Gastroesophageal sphincter (tissue), 4 donors: Measurements from ENCODE around the gene PDSS1. TPM values are rescaled to one million over a fixed set of nuclear protein-coding genes. Genes with fewer than 3 reads are reported as not detected.

Experiments used
- ATAC-seq: fragments of 150-250 bp; one replicate; pipeline ENCODE4 v1.9.1; 2016; ENCODE audit warnings: mild to moderate bottlenecking, moderate library complexity
- H3K27ac ChIP-seq, 4 donors: fragments of 200-600 bp; sonication (generic) in 3 of 4; 1 replicate in 3 of 4; 2 replicates in 1 of 4; pipeline ENCODE4 v1.5.1; 2016 to 2019
- H3K27me3 ChIP-seq: fragments of 200-600 bp; sonication (generic); one replicate; pipeline ENCODE4 v1.5.1; 2019
- H3K36me3 ChIP-seq, 2 donors: fragments of 200-600 bp; sonication (generic); one replicate each; pipeline ENCODE4 v1.5.1; 2019; ENCODE audit warnings: control low read depth in 1 of 2
- H3K4me1 ChIP-seq, 3 donors: fragments of 200-600 bp; sonication (generic); 1 replicate in 2 of 3; 2 replicates in 1 of 3; pipeline ENCODE4 v1.5.1; 2016 to 2019; ENCODE audit warnings: control low read depth in 2 of 3
- H3K4me3 ChIP-seq, 2 donors: fragments of 200-600 bp; sonication (generic); one replicate each; pipeline ENCODE4 v1.5.1; 2019; ENCODE audit warnings: mild to moderate bottlenecking in 1 of 2, moderate library complexity in 1 of 2
- H3K9me3 ChIP-seq, 3 donors: fragments of 200-600 bp; sonication (generic); one replicate each; pipeline ENCODE4 v1.5.1; 2017 to 2019; ENCODE audit warnings: control low read depth in 2 of 3
- EP300 ChIP-seq: sonication (generic); formaldehyde crosslinking; IDR thresholded peaks from one replicate; pipeline ENCODE4 v1.6.1; 2017; ENCODE audit warnings: antibody characterized with exemption, mild to moderate bottlenecking
- POLR2A ChIP-seq, 2 donors: fragments of 450-650 bp; IDR thresholded peaks; one replicate each; pipeline ENCODE4 v1.6.1; 2017; ENCODE audit warnings: antibody characterized with exemption in 2 of 2, mild to moderate bottlenecking in 2 of 2, moderate library complexity in 1 of 2
- POLR2AphosphoS5 ChIP-seq: sonication (generic); formaldehyde crosslinking; IDR thresholded peaks from one replicate; pipeline ENCODE4 v1.6.1; 2017; ENCODE audit warnings: antibody characterized with exemption
- WGBS, 2 donors: methylation state at CpG; one replicate each; pipeline ENCODE4 v1.1.5; 2018; ENCODE audit warnings: low coverage in 1 of 2; 5-methylcytosine and 5-hydroxymethylcytosine counted together
- total RNA-seq, 4 donors: library from RNA; depleted of rRNA; stranded (reverse); fragments of >200 nt; gene quantifications; one replicate each; pipeline ENCODE4 v1.1.0, GENCODE V29; 2016
- TF ChIP-seq, protein P1 (sequence below), 4 experiments: fragments of 200-600 bp in 2 of 4; fragments of 450-650 bp in 2 of 4; sonication (generic) in 1 of 4; IDR thresholded peaks; one replicate each; pipeline ENCODE4 v1.5.1; 2017 to 2019; ENCODE audit warnings: antibody characterized with exemption in 4 of 4, mild to moderate bottlenecking in 2 of 4, moderate library complexity in 2 of 4

PDSS1 gene
- total RNA-seq, 4 donors from 2014 or later, result 3.0 to 5.8 (median 4.0) TPM

DNA sequence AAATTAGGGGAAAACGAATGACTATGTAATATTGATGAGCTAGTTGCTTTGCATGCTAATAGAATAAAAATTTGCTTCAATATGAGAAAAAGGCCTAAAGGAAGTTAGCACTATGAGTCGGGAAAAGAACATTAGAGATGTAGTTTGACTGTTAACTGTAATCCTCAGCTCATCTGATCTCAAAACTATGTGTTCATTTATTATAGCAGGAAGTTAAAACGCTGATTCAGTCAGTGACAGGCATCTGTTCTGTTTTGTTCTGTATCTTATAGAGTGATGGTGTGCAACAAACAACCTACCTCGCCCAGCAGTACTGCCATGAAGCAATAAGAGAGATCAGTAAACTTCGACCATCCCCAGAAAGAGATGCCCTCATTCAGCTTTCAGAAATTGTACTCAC is 48.6 kb downstream of the PDSS1 start:
- Histone ChIP-seq H3K4me1 (no peaks in the 10 kb centered on the region), H3K27ac (no peak overlapping the region), H3K4me3 (no peak overlapping the region), H3K36me3 (peaks cover 0 to 95% of the 10 kb centered on the region in 2 donors), H3K27me3 (no peaks in the 10 kb centered on the region), H3K9me3 (no peaks in the 10 kb centered on the region)
- TF ChIP-seq, protein P1, sequence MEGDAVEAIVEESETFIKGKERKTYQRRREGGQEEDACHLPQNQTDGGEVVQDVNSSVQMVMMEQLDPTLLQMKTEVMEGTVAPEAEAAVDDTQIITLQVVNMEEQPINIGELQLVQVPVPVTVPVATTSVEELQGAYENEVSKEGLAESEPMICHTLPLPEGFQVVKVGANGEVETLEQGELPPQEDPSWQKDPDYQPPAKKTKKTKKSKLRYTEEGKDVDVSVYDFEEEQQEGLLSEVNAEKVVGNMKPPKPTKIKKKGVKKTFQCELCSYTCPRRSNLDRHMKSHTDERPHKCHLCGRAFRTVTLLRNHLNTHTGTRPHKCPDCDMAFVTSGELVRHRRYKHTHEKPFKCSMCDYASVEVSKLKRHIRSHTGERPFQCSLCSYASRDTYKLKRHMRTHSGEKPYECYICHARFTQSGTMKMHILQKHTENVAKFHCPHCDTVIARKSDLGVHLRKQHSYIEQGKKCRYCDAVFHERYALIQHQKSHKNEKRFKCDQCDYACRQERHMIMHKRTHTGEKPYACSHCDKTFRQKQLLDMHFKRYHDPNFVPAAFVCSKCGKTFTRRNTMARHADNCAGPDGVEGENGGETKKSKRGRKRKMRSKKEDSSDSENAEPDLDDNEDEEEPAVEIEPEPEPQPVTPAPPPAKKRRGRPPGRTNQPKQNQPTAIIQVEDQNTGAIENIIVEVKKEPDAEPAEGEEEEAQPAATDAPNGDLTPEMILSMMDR (IDR thresholded peaks at IDR 0.05), result no peak
- TF ChIP-seq POLR2AphosphoS5 (no peak), EP300 (no peak), POLR2A (IDR thresholded peaks at IDR 0.05) (no peak)
- ATAC-seq, result no peak
- WGBS, 2 donors, result 75 to 78% methylated on average over 5 of the region's 5 CpGs

DNA sequence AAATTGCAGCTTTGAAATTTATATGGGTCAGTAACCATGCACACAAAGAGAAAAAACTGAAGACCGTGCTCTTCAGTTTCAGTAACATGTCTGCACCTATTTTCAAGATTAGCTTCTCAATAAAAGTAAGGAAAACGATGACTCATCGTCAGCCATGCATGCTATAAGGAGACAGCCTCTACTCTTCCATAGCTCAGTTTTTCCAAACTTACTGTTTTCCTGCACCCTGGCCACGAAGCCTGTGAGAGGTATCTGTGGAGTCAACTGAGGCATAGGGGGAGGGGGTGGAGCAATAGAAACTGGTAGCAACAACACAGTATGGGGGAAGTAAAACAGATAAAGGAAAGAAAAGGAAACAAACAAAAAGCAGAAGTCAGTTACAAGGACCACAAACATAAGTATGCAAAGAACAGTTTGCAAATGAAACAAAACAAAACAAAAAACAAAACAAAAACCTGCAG is 58.0 kb downstream of the PDSS1 start:
- Histone ChIP-seq H3K36me3 (peaks cover 0 to 45% of the 10 kb centered on the region in 2 donors), H3K9me3 (no peaks in the 10 kb centered on the region), H3K4me1 (no peaks in the 10 kb centered on the region), H3K4me3 (no peak overlapping the region), H3K27ac (no peak overlapping the region), H3K27me3 (no peaks in the 10 kb centered on the region)
- 74 to 77% methylated on average over 3 to 4 of the region's 4 CpGs for WGBS, 2 donors
- ATAC-seq, result no peak
- TF ChIP-seq, protein P1 (IDR thresholded peaks at IDR 0.05), result no peak
- TF ChIP-seq POLR2A (IDR thresholded peaks at IDR 0.05) (no peak), POLR2AphosphoS5 (no peak), EP300 (no peak)

DNA sequence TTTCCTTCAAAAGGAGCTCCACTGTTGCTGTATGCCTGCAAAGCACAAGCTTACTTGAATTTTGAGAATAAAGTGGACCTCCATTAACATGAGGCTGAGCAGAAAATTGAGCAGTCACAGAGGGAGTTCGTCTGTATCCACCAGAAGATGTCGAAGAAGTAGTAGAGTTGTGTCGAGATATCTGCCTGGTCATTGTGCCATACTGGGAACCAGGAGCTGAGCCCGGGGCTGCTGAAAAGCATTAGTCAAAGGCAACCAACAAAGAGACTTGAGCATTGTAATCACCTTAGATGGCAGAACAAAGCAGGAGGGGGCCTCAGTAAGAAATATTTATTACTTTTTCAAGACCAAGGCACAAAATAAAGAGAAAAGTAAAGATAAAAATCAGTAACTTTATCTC is 61.5 kb downstream of the PDSS1 start:
- Histone ChIP-seq H3K4me3 (no peak overlapping the region), H3K36me3 (peaks cover 0 to 40% of the 10 kb centered on the region in 2 donors), H3K27ac (no peak overlapping the region), H3K9me3 (no peaks in the 10 kb centered on the region), H3K4me1 (no peaks in the 10 kb centered on the region), H3K27me3 (no peaks in the 10 kb centered on the region)
- WGBS, 2 donors, result 80 to 83% methylated on average over 1 to 4 of the region's 4 CpGs
- no peak for TF ChIP-seq POLR2AphosphoS5
- TF ChIP-seq POLR2A (IDR thresholded peaks at IDR 0.05), result no peak
- TF ChIP-seq, protein P1 (IDR thresholded peaks at IDR 0.05), result no peak
- no peak for TF ChIP-seq EP300
- ATAC-seq, result no peak

DNA sequence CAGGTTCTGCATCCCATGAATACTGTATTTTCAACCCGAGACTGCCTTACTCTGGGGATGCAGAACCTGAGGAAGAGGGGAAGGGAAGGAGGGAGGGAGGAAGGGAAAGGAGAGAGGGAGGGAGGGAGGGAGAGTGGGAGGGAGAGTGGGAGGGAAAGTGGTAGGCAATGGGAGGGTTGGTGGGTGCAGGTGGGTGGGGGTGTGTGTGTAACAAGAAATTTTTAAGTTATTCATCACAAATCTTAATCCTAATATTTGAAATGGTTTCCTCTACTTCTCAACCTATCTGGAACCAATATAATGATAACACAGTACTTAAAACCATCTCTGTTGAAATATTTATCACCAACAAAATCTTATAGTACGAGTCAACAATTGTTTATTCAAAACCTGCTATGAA is 68.0 kb downstream of the PDSS1 start:
- no peak overlapping the region for H3K27ac ChIP-seq
- no peaks in the 10 kb centered on the region for H3K4me1 ChIP-seq
- no peak for TF ChIP-seq EP300
- TF ChIP-seq, protein P1 (IDR thresholded peaks at IDR 0.05), result no peak
- TF ChIP-seq POLR2A (IDR thresholded peaks at IDR 0.05), result no peak
- H3K4me3 ChIP-seq, result no peak overlapping the region
- no peaks in the 10 kb centered on the region for H3K9me3 ChIP-seq
- H3K36me3 ChIP-seq, result peaks cover 0 to 49% of the 10 kb centered on the region in 2 donors
- WGBS, 2 donors, result 96 to 100% methylated on average over 1 to 2 of the region's 2 CpGs
- no peaks in the 10 kb centered on the region for H3K27me3 ChIP-seq
- no peak for ATAC-seq

DNA sequence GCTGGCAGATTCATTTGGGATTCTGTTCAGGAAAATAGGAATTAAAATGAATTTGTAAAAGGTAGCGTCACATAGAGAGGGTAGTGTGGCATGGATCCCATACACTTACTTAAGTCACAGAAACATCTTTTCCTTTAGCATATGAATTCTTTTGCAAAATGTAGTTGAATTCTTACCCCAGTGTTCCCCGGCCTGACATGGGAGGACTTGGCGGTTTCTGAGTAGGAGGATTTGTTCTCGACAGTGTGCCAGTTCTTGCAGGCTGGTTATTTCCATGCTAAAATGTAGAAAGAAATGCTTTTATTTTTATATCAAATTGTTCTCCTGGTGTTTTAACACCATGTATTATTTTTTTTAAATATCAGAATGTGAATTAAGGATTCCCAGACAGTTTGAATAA is 72.6 kb downstream of the PDSS1 start:
- peaks cover 0 to 4% (median 0%) of the 10 kb centered on the region in 3 donors for H3K4me1 ChIP-seq
- 93 to 100% methylated on average over 4 of the region's 4 CpGs for WGBS, 2 donors
- no peak for ATAC-seq

More for the DNA sequence above, 72.6 kb downstream of the PDSS1 start:
- Histone ChIP-seq H3K36me3 (peaks cover 0 to 26% of the 10 kb centered on the region in 2 donors), H3K9me3 (no peaks in the 10 kb centered on the region), H3K27me3 (no peaks in the 10 kb centered on the region), H3K27ac (no peak overlapping the region), H3K4me3 (no peak overlapping the region)
- TF ChIP-seq POLR2AphosphoS5, result no peak
- no peak for TF ChIP-seq POLR2A (IDR thresholded peaks at IDR 0.05)
- TF ChIP-seq, protein P1 (IDR thresholded peaks at IDR 0.05), result no peak
- TF ChIP-seq EP300, result no peak
